Loucy (cell line): Measurements from ENCODE around the gene PDCD4.

ENCODE experiments used
- EZH2phosphoT487 ChIP-seq: fragments of 200-600 bp; IDR thresholded peaks from 2 replicates; pipeline ENCODE4 v1.6.1; 2018; ENCODE audit warnings: antibody characterized with exemption, mild to moderate bottlenecking, moderate library complexity, borderline replicate concordance
- TF ChIP-seq, protein P1 (sequence below): fragments of 200-600 bp; sonication (generic); conservative IDR thresholded peaks from 2 replicates; pipeline ENCODE4 v1.5.1; 2014; ENCODE audit warnings: mild to moderate bottlenecking, antibody characterized with exemption, low read length

GRCh38 chr10:110868981-110869380, 2.7 kb upstream of the PDCD4 start:
- TF ChIP-seq, protein P1, sequence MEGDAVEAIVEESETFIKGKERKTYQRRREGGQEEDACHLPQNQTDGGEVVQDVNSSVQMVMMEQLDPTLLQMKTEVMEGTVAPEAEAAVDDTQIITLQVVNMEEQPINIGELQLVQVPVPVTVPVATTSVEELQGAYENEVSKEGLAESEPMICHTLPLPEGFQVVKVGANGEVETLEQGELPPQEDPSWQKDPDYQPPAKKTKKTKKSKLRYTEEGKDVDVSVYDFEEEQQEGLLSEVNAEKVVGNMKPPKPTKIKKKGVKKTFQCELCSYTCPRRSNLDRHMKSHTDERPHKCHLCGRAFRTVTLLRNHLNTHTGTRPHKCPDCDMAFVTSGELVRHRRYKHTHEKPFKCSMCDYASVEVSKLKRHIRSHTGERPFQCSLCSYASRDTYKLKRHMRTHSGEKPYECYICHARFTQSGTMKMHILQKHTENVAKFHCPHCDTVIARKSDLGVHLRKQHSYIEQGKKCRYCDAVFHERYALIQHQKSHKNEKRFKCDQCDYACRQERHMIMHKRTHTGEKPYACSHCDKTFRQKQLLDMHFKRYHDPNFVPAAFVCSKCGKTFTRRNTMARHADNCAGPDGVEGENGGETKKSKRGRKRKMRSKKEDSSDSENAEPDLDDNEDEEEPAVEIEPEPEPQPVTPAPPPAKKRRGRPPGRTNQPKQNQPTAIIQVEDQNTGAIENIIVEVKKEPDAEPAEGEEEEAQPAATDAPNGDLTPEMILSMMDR: no peak
- no peak for TF ChIP-seq EZH2phosphoT487
